Smooth muscle cell (in vitro differentiated cells): Measurements from ENCODE around the gene HPSE2. TPM values are rescaled to one million over a fixed set of nuclear protein-coding genes. Genes with fewer than 3 reads are reported as not detected.

ENCODE experiments used
- DNase-seq: peaks from one replicate; lab custom pipeline; 2025; ENCODE audit not compliant: unreplicated experiment; lab: John Stamatoyannopoulos, UW
- H2AFZ ChIP-seq: fragments of 200-600 bp; sonication (generic); 2 replicates; pipeline ENCODE4 v1.6.0; 2016; ENCODE audit warnings: antibody characterized with exemption, low read depth, mild to moderate bottlenecking
- H3F3A ChIP-seq: fragments of 200-600 bp; sonication (generic); 2 replicates; pipeline ENCODE4 v1.6.0; 2017; ENCODE audit warnings: antibody characterized with exemption, low read depth
- H3K27ac ChIP-seq: fragments of 200-600 bp; sonication (generic); 2 replicates; pipeline ENCODE4 v1.5.1; 2016; ENCODE audit warnings: low read depth, mild to moderate bottlenecking
- H3K27me3 ChIP-seq: fragments of 200-600 bp; sonication (generic); 2 replicates; pipeline ENCODE4 v1.6.1; 2016; ENCODE audit warnings: low read depth, mild to moderate bottlenecking
- H3K36me3 ChIP-seq: fragments of 200-600 bp; sonication (generic); 2 replicates; pipeline ENCODE4 v1.5.1; 2016; ENCODE audit warnings: low read depth
- H3K4me1 ChIP-seq: fragments of 200-600 bp; sonication (generic); 2 replicates; pipeline ENCODE4 v1.5.1; 2016; ENCODE audit warnings: low read depth
- H3K4me2 ChIP-seq: fragments of 200-600 bp; sonication (generic); 2 replicates; pipeline ENCODE4 v1.6.0; 2016; ENCODE audit warnings: mild to moderate bottlenecking
- H3K4me3 ChIP-seq: fragments of 200-600 bp; sonication (generic); 2 replicates; pipeline ENCODE4 v1.5.1; 2016; ENCODE audit warnings: mild to moderate bottlenecking
- H3K79me2 ChIP-seq: fragments of 200-600 bp; sonication (generic); 2 replicates; pipeline ENCODE4 v1.6.0; 2016; ENCODE audit warnings: low read depth, mild to moderate bottlenecking
- H3K9ac ChIP-seq: fragments of 200-600 bp; sonication (generic); 2 replicates; pipeline ENCODE4 v1.6.0; 2016; ENCODE audit warnings: low read depth
- H3K9me3 ChIP-seq: fragments of 200-600 bp; sonication (generic); replicated peaks from 2 replicates; pipeline ENCODE4 v1.5.1; 2016; ENCODE audit warnings: low read depth
- H4K20me1 ChIP-seq: fragments of 200-600 bp; sonication (generic); 2 replicates; pipeline ENCODE4 v1.6.0; 2016; ENCODE audit warnings: low read depth
- WGBS: methylation state at CpG from one replicate; pipeline ENCODE4 v1.1.7; 2016; ENCODE audit warnings: low lambda C conversion rate; 5-methylcytosine and 5-hydroxymethylcytosine counted together
- polyA plus RNA-seq: library from polyadenylated mRNA; unstranded; fragments of >200 nt; fragmentation: Nextera tagmentation; extraction: Ambion mirVana; gene quantifications from 2 replicates; pipeline ENCODE4 v1.2.1, GENCODE V29; 2016
- total RNA-seq: library from RNA; depleted of rRNA; stranded (reverse); fragments of >200 nt; gene quantifications from 2 replicates; pipeline ENCODE4 v1.2.3, GENCODE V29; 2014
- TF ChIP-seq, protein P1 (sequence below): fragments of 200-600 bp; sonication (generic); IDR thresholded peaks from 2 replicates; pipeline ENCODE4 v1.5.1; 2017; ENCODE audit warnings: borderline replicate concordance, mild to moderate bottlenecking, antibody characterized with exemption; ENCODE audit not compliant: insufficient read depth, poor library complexity, severe bottlenecking

Gene HPSE2
- total and polyA plus RNA-seq, 2 experiments from 2014 or later, result 0.13 TPM; not detected in 1

DNA sequence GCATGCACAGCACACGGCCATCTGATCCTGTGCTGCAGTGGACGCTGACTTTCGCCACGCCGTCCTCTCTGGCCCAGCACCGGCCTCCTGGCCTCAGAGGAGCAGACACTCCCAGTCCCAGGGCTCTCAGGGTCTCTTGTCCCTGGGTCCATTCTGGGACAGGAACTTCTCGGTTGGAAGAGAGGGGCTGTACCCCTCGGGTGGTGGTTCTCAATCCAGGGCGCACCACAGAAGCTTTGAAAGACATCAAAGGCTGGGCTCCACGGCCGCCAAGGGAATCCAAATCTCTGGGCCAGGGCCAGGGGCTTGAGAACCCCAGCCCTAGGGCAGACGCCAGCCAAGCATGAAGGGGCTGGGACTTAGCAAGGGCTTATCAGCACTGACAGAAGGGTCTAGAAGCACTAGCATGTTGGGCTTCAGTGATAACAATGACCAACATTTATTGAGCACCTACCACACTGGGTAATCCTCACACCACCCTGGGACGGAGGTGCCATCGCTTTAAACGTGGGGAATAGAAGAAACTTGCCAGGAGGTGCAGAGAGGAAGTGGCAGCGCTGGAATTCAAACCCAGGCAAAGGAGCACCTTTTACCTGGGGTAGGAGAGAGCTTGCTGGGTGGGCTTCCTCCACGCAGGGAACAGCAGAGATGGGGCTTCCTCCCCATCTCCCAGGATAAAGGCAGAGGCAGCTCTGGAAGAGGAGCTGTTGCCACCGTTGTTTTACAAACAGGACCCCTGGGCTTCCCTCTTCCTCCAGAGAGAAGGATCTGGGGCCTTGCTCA, 818.9 kb downstream of the HPSE2 start:
- no peak overlapping the region for H3K4me2 ChIP-seq
- H3K27me3 ChIP-seq, result no peaks in the 10 kb centered on the region
- peaks cover 9% of the 10 kb centered on the region for H3K4me1 ChIP-seq
- H3K27ac ChIP-seq, result no peak overlapping the region
- H3K4me3 ChIP-seq, result no peak overlapping the region
- no peaks in the 10 kb centered on the region for H3K79me2 ChIP-seq
- H3F3A ChIP-seq, result no peaks in the 10 kb centered on the region
- no peak overlapping the region for H3K9ac ChIP-seq
- no peak for DNase-seq
- no peaks in the 10 kb centered on the region for H3K9me3 ChIP-seq
- no peaks in the 10 kb centered on the region for H3K36me3 ChIP-seq
- H2AFZ ChIP-seq, result no peak overlapping the region
- TF ChIP-seq, protein P1, sequence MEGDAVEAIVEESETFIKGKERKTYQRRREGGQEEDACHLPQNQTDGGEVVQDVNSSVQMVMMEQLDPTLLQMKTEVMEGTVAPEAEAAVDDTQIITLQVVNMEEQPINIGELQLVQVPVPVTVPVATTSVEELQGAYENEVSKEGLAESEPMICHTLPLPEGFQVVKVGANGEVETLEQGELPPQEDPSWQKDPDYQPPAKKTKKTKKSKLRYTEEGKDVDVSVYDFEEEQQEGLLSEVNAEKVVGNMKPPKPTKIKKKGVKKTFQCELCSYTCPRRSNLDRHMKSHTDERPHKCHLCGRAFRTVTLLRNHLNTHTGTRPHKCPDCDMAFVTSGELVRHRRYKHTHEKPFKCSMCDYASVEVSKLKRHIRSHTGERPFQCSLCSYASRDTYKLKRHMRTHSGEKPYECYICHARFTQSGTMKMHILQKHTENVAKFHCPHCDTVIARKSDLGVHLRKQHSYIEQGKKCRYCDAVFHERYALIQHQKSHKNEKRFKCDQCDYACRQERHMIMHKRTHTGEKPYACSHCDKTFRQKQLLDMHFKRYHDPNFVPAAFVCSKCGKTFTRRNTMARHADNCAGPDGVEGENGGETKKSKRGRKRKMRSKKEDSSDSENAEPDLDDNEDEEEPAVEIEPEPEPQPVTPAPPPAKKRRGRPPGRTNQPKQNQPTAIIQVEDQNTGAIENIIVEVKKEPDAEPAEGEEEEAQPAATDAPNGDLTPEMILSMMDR, result no peak
- WGBS, result 92% methylated on average over 18 of the region's 18 CpGs
- no peaks in the 10 kb centered on the region for H4K20me1 ChIP-seq

DNA sequence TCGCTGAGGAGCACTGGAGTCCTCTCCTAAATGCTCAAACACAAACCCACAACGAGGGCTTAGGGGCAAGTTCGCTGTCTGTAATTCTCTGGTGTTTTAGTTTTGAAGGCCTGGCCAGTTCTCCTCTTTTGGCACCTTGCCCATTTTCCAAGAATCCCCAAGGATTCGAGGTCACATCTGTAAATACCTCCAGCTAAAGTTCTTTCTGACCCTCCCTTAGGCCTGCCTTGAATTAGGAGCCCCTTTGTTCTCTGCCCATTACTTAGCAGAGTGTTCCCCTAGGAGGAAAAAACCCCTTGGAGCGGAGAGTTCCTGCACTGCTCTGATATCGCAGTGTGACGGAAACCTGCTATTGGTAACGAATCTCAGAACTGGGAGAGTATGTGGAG, 819.9 kb downstream of the HPSE2 start:
- H3K79me2 ChIP-seq, result no peaks in the 10 kb centered on the region
- H3K36me3 ChIP-seq, result no peaks in the 10 kb centered on the region
- no peaks in the 10 kb centered on the region for H3K9me3 ChIP-seq
- H4K20me1 ChIP-seq, result no peaks in the 10 kb centered on the region
- no peaks in the 10 kb centered on the region for H3F3A ChIP-seq
- no peak overlapping the region for H3K27ac ChIP-seq
- H3K27me3 ChIP-seq, result no peaks in the 10 kb centered on the region
- peaks cover 9% of the 10 kb centered on the region for H3K4me1 ChIP-seq
- 67% methylated on average over 8 of the region's 8 CpGs for WGBS
- TF ChIP-seq, protein P1, result no peak
- H3K4me3 ChIP-seq, result no peak overlapping the region
- no peak overlapping the region for H2AFZ ChIP-seq
- peak overlapping the region; percentile 89 for H3K4me2 ChIP-seq
- H3K9ac ChIP-seq, result no peak overlapping the region
- DNase-seq, result no peak

DNA sequence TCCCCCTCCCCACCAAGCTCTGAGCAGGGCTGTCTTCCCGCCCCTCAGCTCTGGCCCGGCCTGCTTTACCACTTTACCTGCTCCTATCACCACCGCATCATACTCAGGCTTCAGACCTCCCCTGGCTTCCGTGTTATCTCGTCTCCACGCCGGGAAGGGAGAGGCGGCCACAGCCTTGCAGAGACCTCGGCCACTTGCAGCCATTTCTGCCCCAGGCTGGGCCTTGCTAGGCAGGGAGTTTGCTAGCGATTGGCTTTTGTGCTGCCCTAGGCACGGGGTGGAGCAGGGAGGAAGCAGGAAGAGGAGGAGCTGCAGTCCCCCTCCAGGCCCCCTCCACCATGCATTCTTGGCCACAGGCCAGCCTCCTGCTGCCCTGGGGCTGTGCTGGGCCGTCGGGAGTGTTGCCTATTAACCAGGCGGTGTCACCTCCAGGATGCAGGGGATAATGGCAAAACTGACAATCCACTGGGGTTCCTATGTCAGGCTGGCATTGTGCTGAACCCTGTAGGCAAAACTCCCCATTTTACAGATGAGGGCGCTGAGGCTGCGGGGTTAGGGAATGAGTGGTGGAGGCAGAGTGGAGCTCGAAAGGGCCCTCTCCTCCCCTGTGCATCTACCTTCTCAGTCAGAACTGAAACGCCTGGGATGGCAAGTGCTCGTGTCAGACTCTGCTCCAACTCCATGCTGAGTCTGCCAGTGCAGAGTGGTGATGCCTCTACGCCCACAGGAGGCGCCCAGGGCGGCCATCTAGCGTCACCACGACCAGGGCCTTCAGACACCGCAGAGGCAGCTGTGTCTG, 820.5 kb downstream of the HPSE2 start, which contains the start of gene PYROXD2:
TSS of gene PYROXD2 (minus strand) at position 251 of the 799 bp plus-strand sequence. CDS start at position 204, 47 bp downstream.
- H3K36me3 ChIP-seq, result no peaks in the 10 kb centered on the region
- H3F3A ChIP-seq, result no peaks in the 10 kb centered on the region
- H3K4me1 ChIP-seq, result peaks cover 9% of the 10 kb centered on the region
- 38% methylated on average over 25 of the region's 25 CpGs for WGBS
- peak within 1 kb of the TSS; percentile 93 for H2AFZ ChIP-seq
- peak within 1 kb of the TSS; percentile 13 for H3K27ac ChIP-seq
- no peaks in the 10 kb centered on the region for H3K79me2 ChIP-seq
- DNase-seq, result peak; percentile 57
- peak within 1 kb of the TSS; percentile 61 for H3K4me3 ChIP-seq
- peak within 1 kb of the TSS; percentile 26 for H3K9ac ChIP-seq
- H3K4me2 ChIP-seq, result peak within 1 kb of the TSS; percentile 89
- no peaks in the 10 kb centered on the region for H4K20me1 ChIP-seq
- H3K9me3 ChIP-seq, result no peaks in the 10 kb centered on the region
- H3K27me3 ChIP-seq, result no peaks in the 10 kb centered on the region
- TF ChIP-seq, protein P1, result no peak
